ENCODE measurements around the gene SERP2. TPM values are rescaled to one million over a fixed set of nuclear protein-coding genes. Genes with fewer than 3 reads are reported as not detected.

SERP2 gene
- total RNA-seq, 4 donors from 2014 or later = 0.76 to 3.7 (median 1.7) TPM

GRCh38 chr13:44407891-44408290, 34.3 kb downstream of the SERP2 start:
- TF ChIP-seq POLR2A (IDR thresholded peaks at IDR 0.05) = no peak
- TF ChIP-seq CTCF (IDR thresholded peaks at IDR 0.05 in 4 of 5, conservative IDR thresholded peaks at IDR 0.05 in 1 of 5) = no peak
- H3K27me3 ChIP-seq = no peaks in the 10 kb centered on the region
- no peak overlapping the region for H3K27ac ChIP-seq
- in situ Hi-C loops (cut with MboI; ENCODE audit: low sequenced_read_pairs in 4 of 4) = no loop called here
- no peaks in the 10 kb centered on the region for H3K4me1 ChIP-seq
- ATAC-seq (no peak), DNase-seq (no peak)
- no peaks in the 10 kb centered on the region for H3K36me3 ChIP-seq
- H3K9me3 ChIP-seq = no peaks in the 10 kb centered on the region
- intact Hi-C loops (cut with DNase I; ENCODE audit: low total_unique reads) = no loop called here
- H3K4me3 ChIP-seq = no peak overlapping the region

DNA sequence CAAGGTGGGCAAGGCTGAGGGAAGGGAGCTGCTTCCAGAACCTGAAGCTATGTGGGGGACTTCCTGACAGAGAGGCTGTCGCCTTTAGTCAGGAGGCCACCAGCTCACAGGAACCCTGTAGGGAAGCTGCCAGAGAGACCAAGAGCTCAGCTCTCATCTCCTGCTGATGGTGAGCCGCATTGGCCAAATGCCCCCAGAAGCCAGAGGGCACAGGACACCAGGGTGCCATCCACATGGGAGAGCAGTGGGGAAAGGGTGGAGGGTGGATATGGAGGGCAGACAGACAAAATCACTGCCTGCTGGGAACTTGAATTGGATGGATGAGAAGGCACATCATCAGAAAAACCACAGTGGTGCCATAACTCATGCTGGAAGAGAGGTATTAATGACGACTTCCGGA, 36.0 kb downstream of the SERP2 start:
- Histone ChIP-seq H3K4me1 (no peaks in the 10 kb centered on the region), H3K27me3 (no peaks in the 10 kb centered on the region), H3K27ac (no peak overlapping the region), H3K9me3 (no peaks in the 10 kb centered on the region), H3K36me3 (no peaks in the 10 kb centered on the region), H3K4me3 (no peak overlapping the region)
- DNase-seq (no peak), ATAC-seq (no peak)
- in situ Hi-C loops (cut with MboI; ENCODE audit: low sequenced_read_pairs in 4 of 4) (no loop called here), intact Hi-C loops (cut with DNase I; ENCODE audit: low total_unique reads) (no loop called here)
- TF ChIP-seq CTCF (IDR thresholded peaks at IDR 0.05 in 4 of 5, conservative IDR thresholded peaks at IDR 0.05 in 1 of 5) (no peak), POLR2A (IDR thresholded peaks at IDR 0.05) (no peak)

- no peaks in the 10 kb centered on the region for H3K36me3 ChIP-seq
- H3K27ac ChIP-seq = no peak overlapping the region
- TF ChIP-seq CTCF (IDR thresholded peaks at IDR 0.05 in 4 of 5, conservative IDR thresholded peaks at IDR 0.05 in 1 of 5) (no peak), POLR2A (IDR thresholded peaks at IDR 0.05) (no peak)
- H3K4me3 ChIP-seq = no peak overlapping the region
- H3K9me3 ChIP-seq = no peaks in the 10 kb centered on the region
- no peaks in the 10 kb centered on the region for H3K27me3 ChIP-seq
- intact Hi-C loops (cut with DNase I; ENCODE audit: low total_unique reads) = no loop called here
- in situ Hi-C loops (cut with MboI; ENCODE audit: low sequenced_read_pairs in 4 of 4) = no loop called here
- ATAC-seq (no peak), DNase-seq (no peak)
- H3K4me1 ChIP-seq = no peaks in the 10 kb centered on the region
These were observed 36.8 kb downstream of the SERP2 start for GRCh38 chr13:44410328-44410859.

- in situ Hi-C loops (cut with MboI; ENCODE audit: low sequenced_read_pairs in 4 of 4) = no loop called here
- Histone ChIP-seq H3K4me1 (no peaks in the 10 kb centered on the region), H3K27me3 (no peaks in the 10 kb centered on the region), H3K4me3 (no peak overlapping the region), H3K27ac (no peak overlapping the region), H3K36me3 (no peaks in the 10 kb centered on the region), H3K9me3 (no peaks in the 10 kb centered on the region)
- TF ChIP-seq POLR2A (IDR thresholded peaks at IDR 0.05) (no peak), CTCF (IDR thresholded peaks at IDR 0.05 in 4 of 5, conservative IDR thresholded peaks at IDR 0.05 in 1 of 5) (no peak)
- ATAC-seq = no peak
- DNase-seq = no peak
- intact Hi-C loops (cut with DNase I; ENCODE audit: low total_unique reads) = no loop called here
These were observed 38.2 kb downstream of the SERP2 start for GRCh38 chr13:44411841-44412240.

GRCh38 chr13:44412346-44412935, 38.8 kb downstream of the SERP2 start:
- ATAC-seq (no peak), DNase-seq (no peak)
- in situ Hi-C loops (cut with MboI; ENCODE audit: low sequenced_read_pairs in 4 of 4) = no loop called here
- Histone ChIP-seq H3K4me1 (no peaks in the 10 kb centered on the region), H3K27me3 (no peaks in the 10 kb centered on the region), H3K4me3 (no peak overlapping the region), H3K27ac (no peak overlapping the region), H3K36me3 (no peaks in the 10 kb centered on the region), H3K9me3 (no peaks in the 10 kb centered on the region)
- no peak for TF ChIP-seq POLR2A (IDR thresholded peaks at IDR 0.05)
- no peak for TF ChIP-seq CTCF (IDR thresholded peaks at IDR 0.05 in 4 of 5, conservative IDR thresholded peaks at IDR 0.05 in 1 of 5)
- intact Hi-C loops (cut with DNase I; ENCODE audit: low total_unique reads) = no loop called here

All from gastrocnemius medialis (tissue), 4 donors.